NCI-H524 (cell line): ENCODE data around the gene ZC3H14.
A peak's percentile ranks its signal among the peaks of the same experiment; 100 is the strongest.
"Not testable (repeated sequence)": the region's sequence is repeated elsewhere in the genome, so short reads cannot be mapped to it uniquely, and the experiment has no call there.

ENCODE experiments used
- DNase-seq, 2 experiments: peaks; one replicate each; lab custom pipeline; 2025; lab: John Stamatoyannopoulos, UW

ZC3H14 gene, protein sequence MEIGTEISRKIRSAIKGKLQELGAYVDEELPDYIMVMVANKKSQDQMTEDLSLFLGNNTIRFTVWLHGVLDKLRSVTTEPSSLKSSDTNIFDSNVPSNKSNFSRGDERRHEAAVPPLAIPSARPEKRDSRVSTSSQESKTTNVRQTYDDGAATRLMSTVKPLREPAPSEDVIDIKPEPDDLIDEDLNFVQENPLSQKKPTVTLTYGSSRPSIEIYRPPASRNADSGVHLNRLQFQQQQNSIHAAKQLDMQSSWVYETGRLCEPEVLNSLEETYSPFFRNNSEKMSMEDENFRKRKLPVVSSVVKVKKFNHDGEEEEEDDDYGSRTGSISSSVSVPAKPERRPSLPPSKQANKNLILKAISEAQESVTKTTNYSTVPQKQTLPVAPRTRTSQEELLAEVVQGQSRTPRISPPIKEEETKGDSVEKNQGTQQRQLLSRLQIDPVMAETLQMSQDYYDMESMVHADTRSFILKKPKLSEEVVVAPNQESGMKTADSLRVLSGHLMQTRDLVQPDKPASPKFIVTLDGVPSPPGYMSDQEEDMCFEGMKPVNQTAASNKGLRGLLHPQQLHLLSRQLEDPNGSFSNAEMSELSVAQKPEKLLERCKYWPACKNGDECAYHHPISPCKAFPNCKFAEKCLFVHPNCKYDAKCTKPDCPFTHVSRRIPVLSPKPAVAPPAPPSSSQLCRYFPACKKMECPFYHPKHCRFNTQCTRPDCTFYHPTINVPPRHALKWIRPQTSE

GRCh38 chr14:88562831-88563686 lies at the start of gene ZC3H14:
TSS of gene ZC3H14 (plus strand) at chr14:88563037. CDS start at chr14:88563134, 97 bp downstream.
- DNase-seq: peak; percentile 92 to 96

GRCh38 chr14:88515499-88516221 lies 47.2 kb upstream of the ZC3H14 start:
- no peak for DNase-seq

DNA sequence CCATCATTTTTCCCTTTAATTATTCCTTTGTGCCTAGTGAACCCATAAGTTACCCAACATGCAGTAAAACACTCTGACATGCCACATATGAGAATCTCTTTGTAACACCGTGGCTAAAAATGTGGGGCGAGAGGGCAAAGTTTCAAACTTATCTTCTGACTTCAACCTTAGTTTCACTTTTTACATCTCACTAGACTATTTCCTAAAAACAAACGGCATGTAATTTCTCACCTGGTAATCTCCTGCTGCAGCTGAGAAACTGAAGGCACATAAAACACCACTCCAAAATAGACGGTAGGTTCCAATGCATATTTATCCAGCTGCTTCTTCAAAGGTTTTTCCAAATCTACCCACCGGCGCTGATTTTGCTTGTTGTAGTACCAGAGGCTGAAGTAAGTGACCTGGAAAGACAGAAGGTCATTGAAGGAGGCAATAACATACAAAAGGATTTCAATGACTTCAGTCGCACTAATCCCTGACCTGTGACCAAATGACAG lies 45.9 kb upstream of the ZC3H14 start:
- no peak for DNase-seq

GRCh38 chr14:88518592-88519512 lies 44.0 kb upstream of the ZC3H14 start:
- no peak for DNase-seq

- no peak for DNase-seq
Measured at GRCh38 chr14:88519907-88520306, 42.9 kb upstream of the ZC3H14 start.

GRCh38 chr14:88521818-88522217 lies 41.0 kb upstream of the ZC3H14 start:
- no peak for DNase-seq

- DNase-seq: no peak
Measured at GRCh38 chr14:88522393-88522792, 40.4 kb upstream of the ZC3H14 start.

DNA sequence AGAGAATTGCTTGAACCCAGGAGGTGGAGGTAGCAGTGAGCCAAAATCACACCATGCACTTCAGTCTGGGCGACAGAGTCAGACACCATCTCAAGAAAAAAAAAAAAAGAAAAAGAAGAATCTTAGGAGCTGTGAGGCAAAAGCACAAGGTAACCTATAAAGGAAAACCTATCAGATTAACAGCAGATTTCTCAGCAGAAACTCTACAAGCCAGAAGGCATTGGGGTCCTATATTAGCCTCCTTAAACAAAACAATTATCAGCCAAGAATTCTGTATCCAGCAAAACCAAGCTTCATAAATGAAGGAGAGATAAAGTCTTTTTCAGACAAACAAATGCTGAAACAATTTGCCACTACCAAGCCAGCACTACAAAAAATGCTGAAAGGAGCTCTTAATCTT lies 32.9 kb upstream of the ZC3H14 start:
- not testable (repeated sequence) for DNase-seq

DNA sequence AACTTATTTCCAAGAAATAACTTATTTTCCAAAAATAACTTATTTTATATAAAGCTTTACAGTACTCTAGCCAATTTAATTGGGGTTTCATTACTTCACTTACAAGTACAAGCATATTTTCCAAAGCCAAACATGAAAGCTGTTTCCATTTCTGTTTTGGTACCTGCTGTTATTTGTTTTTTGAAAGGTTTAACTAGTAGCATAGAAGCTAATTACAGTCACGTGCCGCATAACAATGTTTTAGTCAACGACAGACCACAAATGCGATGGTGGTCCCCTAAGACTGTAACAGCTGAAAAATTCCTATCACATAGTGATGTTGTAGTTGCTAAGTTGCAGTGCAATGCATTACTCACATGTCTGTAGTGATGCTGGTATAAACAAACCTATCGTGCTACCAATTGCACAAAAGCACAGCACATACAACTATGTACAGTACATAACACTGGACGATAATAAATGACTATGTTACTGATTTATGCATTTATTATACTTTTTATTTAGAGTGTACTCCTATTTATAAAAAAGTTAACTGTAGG lies 29.7 kb upstream of the ZC3H14 start:
- DNase-seq: no peak

- no peak for DNase-seq
Measured at GRCh38 chr14:88535149-88535548, 27.7 kb upstream of the ZC3H14 start.

DNA sequence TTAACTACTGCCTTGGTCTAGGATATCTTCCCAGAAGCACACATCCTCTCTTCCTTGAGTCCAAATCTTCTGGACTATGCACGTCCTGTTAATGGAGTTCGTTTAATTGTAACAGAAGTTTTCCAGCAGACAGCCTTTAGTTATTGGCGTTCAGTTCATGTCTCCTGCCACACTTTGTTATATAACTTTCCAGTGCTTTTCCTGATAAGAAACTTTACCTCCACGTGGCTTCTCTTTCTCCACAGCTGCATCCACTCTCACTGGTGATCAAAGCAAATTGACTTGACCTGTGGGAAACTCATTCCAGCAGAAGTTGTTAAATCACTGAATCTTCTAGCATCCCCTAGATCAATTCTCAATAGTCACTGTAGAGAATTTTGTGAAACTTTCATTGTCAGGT lies 27.0 kb upstream of the ZC3H14 start:
- no peak for DNase-seq

GRCh38 chr14:88541324-88541723 lies 21.5 kb upstream of the ZC3H14 start:
- DNase-seq: no peak

DNA sequence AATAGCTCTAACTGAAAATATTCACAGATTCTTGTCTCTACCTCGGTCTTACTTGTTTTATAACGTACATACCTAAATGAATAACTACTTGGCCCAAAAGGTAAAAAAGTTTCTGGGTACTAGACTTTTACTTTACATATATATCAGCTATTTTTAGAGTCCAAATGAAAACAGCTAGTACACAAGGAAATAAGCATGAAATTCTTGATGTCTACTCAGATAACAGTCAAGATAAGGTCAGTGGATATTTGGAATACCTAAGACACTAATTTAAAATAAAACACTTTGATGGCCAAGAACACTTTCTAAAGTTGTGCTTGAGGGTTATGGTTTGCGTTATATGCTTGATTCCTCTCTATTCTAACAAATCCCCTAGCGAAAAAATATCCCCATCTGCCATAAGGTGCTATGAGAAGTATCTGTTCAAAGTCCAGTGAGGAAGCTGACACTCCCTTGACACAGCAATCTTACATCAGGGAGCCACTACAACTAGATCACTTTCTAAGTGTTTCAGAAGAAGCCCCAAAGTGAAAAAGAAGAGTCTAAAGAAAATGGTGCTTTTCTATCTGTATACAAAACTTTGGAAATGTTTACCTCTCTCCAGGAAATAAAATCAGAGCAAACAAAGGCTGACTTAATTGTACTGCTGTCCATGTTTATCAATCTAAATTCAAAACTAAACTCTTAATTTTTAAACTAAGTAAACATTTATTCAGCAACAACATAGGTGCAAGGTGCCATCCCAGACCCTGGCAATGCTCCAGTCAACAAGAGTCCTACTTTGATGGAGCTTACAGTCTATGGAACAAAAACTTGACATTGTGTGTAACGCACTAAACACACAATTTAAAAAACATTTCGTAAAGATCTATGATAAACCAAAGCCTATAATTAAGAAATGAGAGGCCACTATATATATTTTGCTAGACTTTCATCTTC lies 19.7 kb upstream of the ZC3H14 start:
- peak in 1 of 2 experiments; percentile 69 for DNase-seq

GRCh38 chr14:88545256-88545655 lies 17.6 kb upstream of the ZC3H14 start:
- no peak for DNase-seq

DNA sequence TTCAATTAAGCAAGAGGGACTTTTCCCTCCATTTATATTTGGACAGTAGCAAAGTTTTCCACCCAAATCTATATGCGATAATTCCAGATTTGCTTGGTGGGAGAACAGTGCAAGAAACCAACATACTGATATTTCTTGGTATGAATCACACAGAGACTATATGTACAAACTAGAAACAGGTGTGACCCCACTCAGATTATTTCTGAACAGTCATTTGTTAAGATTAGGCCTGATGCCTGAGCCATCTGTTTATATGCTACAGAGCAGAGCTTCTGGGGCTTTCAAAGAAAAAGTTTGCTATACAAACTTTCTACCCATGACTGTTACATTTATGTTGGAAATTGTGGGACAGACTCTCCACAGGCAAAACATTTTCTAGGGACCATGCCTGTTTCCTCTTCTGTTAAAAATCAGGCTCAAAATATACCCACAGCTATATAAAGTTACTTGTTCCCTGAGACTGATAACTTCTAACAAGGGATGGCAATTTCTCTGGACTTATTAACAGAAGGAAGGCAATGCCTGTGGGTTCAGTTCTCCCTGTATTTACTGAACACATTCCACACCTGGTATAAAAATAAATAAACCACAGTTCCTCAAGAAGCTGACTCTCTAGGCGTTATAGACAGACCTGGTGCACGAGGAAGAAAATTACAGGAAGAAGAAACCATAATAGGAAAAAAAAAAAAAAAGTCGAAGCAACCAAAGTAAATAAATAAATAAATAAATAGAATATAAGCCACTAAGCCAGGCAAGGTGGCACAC lies 16.0 kb upstream of the ZC3H14 start:
- peak; percentile 72 to 94 for DNase-seq

DNA sequence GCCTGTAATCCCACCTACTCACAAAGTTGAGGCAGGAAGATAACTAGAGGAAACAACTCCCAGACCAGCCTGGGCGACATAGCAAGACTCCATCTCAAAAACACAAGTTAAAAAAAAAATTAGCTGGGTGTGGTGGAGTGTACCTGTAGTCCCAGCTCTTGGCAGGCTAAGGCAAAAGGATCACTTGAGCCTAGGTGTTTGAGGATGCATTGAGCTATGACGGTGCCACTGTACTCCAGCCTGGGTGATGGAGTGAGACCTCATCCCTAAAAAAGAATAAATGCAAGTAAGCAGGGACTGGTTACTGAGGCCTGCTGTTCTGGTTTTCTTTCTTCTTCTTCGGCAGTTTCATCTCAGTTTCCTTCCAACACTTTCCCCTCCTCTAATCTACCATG lies 15.5 kb upstream of the ZC3H14 start:
- no peak for DNase-seq

DNA sequence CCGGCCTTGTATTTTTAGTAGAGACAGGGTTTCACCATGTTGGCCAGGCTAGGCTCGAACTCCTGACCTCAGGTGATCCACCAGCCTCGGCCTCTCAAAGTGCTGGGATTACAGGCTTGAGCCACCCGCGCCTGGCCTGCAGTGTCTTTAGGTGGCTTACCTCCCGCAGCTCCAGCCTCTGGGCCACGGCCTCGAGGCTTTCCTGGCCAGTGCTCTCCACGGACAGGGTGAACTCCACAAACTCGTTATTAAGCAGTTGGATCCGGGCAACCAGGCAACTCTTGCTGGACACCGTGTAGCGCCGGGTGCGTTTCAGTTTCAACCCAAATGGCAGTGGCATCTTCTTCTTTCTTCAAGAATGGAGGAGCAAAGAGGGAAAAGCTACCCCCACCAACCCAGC lies 12.8 kb upstream of the ZC3H14 start:
- DNase-seq: no peak
